ENCODE results near the gene CHIC2.

Gene CHIC2

GRCh38 chr4:53997898-53998297, 66.5 kb downstream of the CHIC2 start:
- DNase-seq: no peak

- DNase-seq: no peak
Observed at GRCh38 chr4:53994382-53995102, 69.9 kb downstream of the CHIC2 start.

- no peak for DNase-seq
Observed at GRCh38 chr4:53992785-53993184, 71.6 kb downstream of the CHIC2 start.

- DNase-seq: no peak
Observed at GRCh38 chr4:53991821-53992220, 72.6 kb downstream of the CHIC2 start.

GRCh38 chr4:53990641-53991040, 73.8 kb downstream of the CHIC2 start:
- no peak for DNase-seq

- no peak for DNase-seq
Observed at GRCh38 chr4:53987761-53988171, 76.6 kb downstream of the CHIC2 start.

GRCh38 chr4:53986062-53986461, 78.3 kb downstream of the CHIC2 start:
- DNase-seq: no peak

GRCh38 chr4:53981567-53981966, 82.8 kb downstream of the CHIC2 start:
- no peak for DNase-seq

GRCh38 chr4:53981066-53981465, 83.3 kb downstream of the CHIC2 start:
- DNase-seq: no peak

- no peak for DNase-seq
Observed at GRCh38 chr4:53974561-53974960, 89.8 kb downstream of the CHIC2 start.

GRCh38 chr4:53967986-53968385, 96.4 kb downstream of the CHIC2 start:
- no peak for DNase-seq

GRCh38 chr4:53963781-53964180, 100.6 kb downstream of the CHIC2 start:
- DNase-seq: no peak

- DNase-seq: no peak
Observed at GRCh38 chr4:53963336-53963735, 101.1 kb downstream of the CHIC2 start.

- no peak for DNase-seq
Observed at GRCh38 chr4:53962516-53963225, 101.7 kb downstream of the CHIC2 start.

- DNase-seq: no peak
Observed at GRCh38 chr4:53961351-53961750, 103.1 kb downstream of the CHIC2 start.

- no peak for DNase-seq
Observed at GRCh38 chr4:53960843-53961242, 103.6 kb downstream of the CHIC2 start.
